SU-DHL-6 (cell line): ENCODE measurements around the gene PPP4R1.

Experiments
- H2AFZ ChIP-seq: fragments of 200-600 bp; sonication (generic); 2 replicates; pipeline ENCODE4 v1.6.1; 2014; ENCODE audit warnings: low read depth, mild to moderate bottlenecking, moderate library complexity, mixed read lengths, antibody characterized with exemption, low read length; ENCODE audit not compliant: severe bottlenecking
- H3F3A ChIP-seq: fragments of 200-600 bp; shearing (Covaris generic); 2 replicates; pipeline ENCODE4 v1.6.0; 2016; ENCODE audit warnings: antibody characterized with exemption, mild to moderate bottlenecking; ENCODE audit not compliant: insufficient read depth
- H3K27ac ChIP-seq: fragments of 200-600 bp; sonication (generic); 2 replicates; pipeline ENCODE4 v1.5.1; 2016; ENCODE audit warnings: low read depth, mild to moderate bottlenecking, low read length, moderate library complexity, mixed read lengths
- H3K27me3 ChIP-seq: fragments of 200-600 bp; sonication (generic), shearing (Covaris generic); 2 replicates; pipeline ENCODE4 v1.6.0; 2014; ENCODE audit warnings: mild to moderate bottlenecking, low read length
- H3K36me3 ChIP-seq: fragments of 200-600 bp; sonication (generic); 2 replicates; pipeline ENCODE4 v1.6.1; 2014; ENCODE audit warnings: mild to moderate bottlenecking, low read length, mixed read lengths
- H3K4me2 ChIP-seq: fragments of 300-600, 200-600 bp; shearing (Covaris generic), sonication (generic); 2 replicates; pipeline ENCODE4 v1.6.0; 2014; ENCODE audit warnings: low read length, low read depth, mild to moderate bottlenecking; ENCODE audit not compliant: poor library complexity, severe bottlenecking
- H3K4me3 ChIP-seq: fragments of 200-600 bp; sonication (generic); 2 replicates; pipeline ENCODE4 v1.5.1; 2014; ENCODE audit warnings: antibody characterized with exemption, low read length, mild to moderate bottlenecking, mixed read lengths; ENCODE audit not compliant: insufficient read depth, poor library complexity, severe bottlenecking
- H3K79me2 ChIP-seq: fragments of 200-600 bp; sonication (generic); 2 replicates; pipeline ENCODE4 v1.6.1; 2014; ENCODE audit warnings: mild to moderate bottlenecking, low read length, moderate library complexity; ENCODE audit not compliant: insufficient read depth
- H3K9ac ChIP-seq: fragments of 200-600 bp; sonication (generic); 2 replicates; pipeline ENCODE4 v1.7.0; 2014; ENCODE audit warnings: mild to moderate bottlenecking, low read length
- H3K9me2 ChIP-seq: fragments of 200-600 bp; sonication (generic); replicated peaks from 2 replicates; pipeline ENCODE4 v1.6.1; 2014; ENCODE audit warnings: low read length; ENCODE audit not compliant: insufficient read depth
- H3K9me3 ChIP-seq: fragments of 200-600 bp; sonication (generic); 2 replicates; pipeline ENCODE4 v1.6.1; 2014; ENCODE audit warnings: low read length, mixed read lengths; ENCODE audit not compliant: insufficient read depth
- H4K20me1 ChIP-seq: fragments of 200-600 bp; sonication (generic); 2 replicates; pipeline ENCODE4 v1.6.1; 2014; ENCODE audit warnings: low read depth, mild to moderate bottlenecking, antibody characterized with exemption, low read length, moderate library complexity, mixed read lengths
- CTCF ChIP-seq: fragments of 200-600 bp; sonication (generic); IDR thresholded peaks from one replicate; pipeline ENCODE4 v1.5.1; 2017; ENCODE audit warnings: antibody characterized with exemption, mild to moderate bottlenecking, low read length, moderate library complexity; ENCODE audit not compliant: insufficient read depth, poor library complexity, severe bottlenecking
- EZH2phosphoT487 ChIP-seq: fragments of 200-600 bp; sonication (generic), shearing (Covaris generic); conservative IDR thresholded peaks from 2 replicates; pipeline ENCODE4 v1.6.1; 2018; ENCODE audit warnings: mild to moderate bottlenecking, antibody characterized with exemption, low read length, moderate library complexity, mixed read lengths

Gene PPP4R1

GRCh38 chr18:9594823-9595596 lies 19.3 kb downstream of the PPP4R1 start:
- Histone ChIP-seq H4K20me1 (no peaks in the 10 kb centered on the region; the same call in none of the 2 replicates), H3K4me3 (no peak overlapping the region), H3K27me3 (no peaks in the 10 kb centered on the region), H2AFZ (no peak overlapping the region), H3K79me2 (peaks cover 9% of the 10 kb centered on the region; the same call in 1 of the 2 replicates), H3K9me3 (no peaks in the 10 kb centered on the region), H3K36me3 (no peaks in the 10 kb centered on the region; the same call in 1 of the 2 replicates), H3K9me2 (no peaks in the 10 kb centered on the region), H3K27ac (no peak overlapping the region), H3F3A (no peaks in the 10 kb centered on the region), H3K9ac (no peak overlapping the region), H3K4me2 (no peak overlapping the region)
- no peak for TF ChIP-seq CTCF
- TF ChIP-seq EZH2phosphoT487 = no peak

GRCh38 chr18:9587924-9588323 lies 26.4 kb downstream of the PPP4R1 start:
- no peak for TF ChIP-seq CTCF
- TF ChIP-seq EZH2phosphoT487 = no peak
- Histone ChIP-seq H3K79me2 (no peaks in the 10 kb centered on the region), H3K9ac (no peak overlapping the region), H3K9me2 (no peaks in the 10 kb centered on the region), H3K36me3 (no peaks in the 10 kb centered on the region; the same call in 1 of the 2 replicates), H3K4me3 (no peak overlapping the region), H3F3A (no peaks in the 10 kb centered on the region), H3K4me2 (no peak overlapping the region), H3K27me3 (no peaks in the 10 kb centered on the region), H4K20me1 (no peaks in the 10 kb centered on the region), H3K9me3 (no peaks in the 10 kb centered on the region), H3K27ac (no peak overlapping the region), H2AFZ (no peak overlapping the region)

GRCh38 chr18:9586814-9587213 lies 27.5 kb downstream of the PPP4R1 start:
- Histone ChIP-seq H3K4me2 (no peak overlapping the region), H3K27me3 (no peaks in the 10 kb centered on the region), H3K79me2 (no peaks in the 10 kb centered on the region), H3K4me3 (no peak overlapping the region), H3K9me2 (no peaks in the 10 kb centered on the region), H3F3A (no peaks in the 10 kb centered on the region), H3K27ac (no peak overlapping the region), H3K9me3 (no peaks in the 10 kb centered on the region), H4K20me1 (no peaks in the 10 kb centered on the region), H3K36me3 (no peaks in the 10 kb centered on the region; the same call in 1 of the 2 replicates), H2AFZ (no peak overlapping the region), H3K9ac (no peak overlapping the region)
- TF ChIP-seq CTCF (no peak), EZH2phosphoT487 (no peak)
